Lower lobe of right lung (tissue), 2 donors: ENCODE data around the gene MDGA2. TPM values are rescaled to one million over a fixed set of nuclear protein-coding genes. Genes with fewer than 3 reads are reported as not detected.

ENCODE experiments used
- ATAC-seq, 2 donors: fragments of 200-7000 bp; cut with Tn5 transposase; one replicate each; pipeline ENCODE4 v1.9.1; 2020 to 2022; ENCODE audit warnings: mild to moderate bottlenecking in 2 of 2, moderate library complexity in 2 of 2
- DNase-seq: peaks from one replicate; pipeline ENCODE4 v3.0.0-alpha.2; 2020
- H3K27ac ChIP-seq: fragments of 200-600 bp; one replicate; pipeline ENCODE4 v1.8.0; 2022
- H3K27me3 ChIP-seq: fragments of 200-600 bp; one replicate; pipeline ENCODE4 v1.8.0; 2022; ENCODE audit warnings: low read depth
- H3K36me3 ChIP-seq: fragments of 200-600 bp; one replicate; pipeline ENCODE4 v1.8.0; 2022; ENCODE audit warnings: mild to moderate bottlenecking
- H3K4me1 ChIP-seq: fragments of 200-600 bp; one replicate; pipeline ENCODE4 v1.8.0; 2022
- H3K4me3 ChIP-seq: fragments of 200-600 bp; one replicate; pipeline ENCODE4 v1.8.0; 2022; ENCODE audit warnings: mild to moderate bottlenecking
- H3K9me3 ChIP-seq: fragments of 200-600 bp; one replicate; pipeline ENCODE4 v1.8.0; 2022
- CTCF ChIP-seq: fragments of 200-600 bp; IDR thresholded peaks from one replicate; pipeline ENCODE4 v1.8.0; 2022; ENCODE audit warnings: antibody characterized with exemption, mild to moderate bottlenecking
- intact Hi-C: fragments of 100-400 bp; cut with DNase I; formaldehyde crosslinking; loops from one replicate; pipeline ENCODE4 v1.11.0; 2022
- total RNA-seq: library from RNA; stranded (reverse); fragmentation: NEBNext Ultra II Directional; extraction: Animal tissue kit (Norgen Biotek cat#: 25700); gene quantifications from one replicate; pipeline ENCODE4 v1.2.1, GENCODE V29; 2021
- donor health status: DM: no; HTN: yes; CAD: no; lungs with severe emphysema.

MDGA2 gene
- total RNA-seq, 1 donor from 2014 or later = 0.24 TPM

GRCh38 chr14:47619392-47619791 lies 56.0 kb downstream of the MDGA2 start:
- ATAC-seq = no peak
- Histone ChIP-seq H3K4me1 (no peaks in the 10 kb centered on the region), H3K27me3 (no peaks in the 10 kb centered on the region), H3K4me3 (no peak overlapping the region), H3K9me3 (no peaks in the 10 kb centered on the region), H3K27ac (no peak overlapping the region), H3K36me3 (no peaks in the 10 kb centered on the region)
- intact Hi-C loops = no loop called here
- no peak for DNase-seq
- no peak for TF ChIP-seq CTCF

- no peaks in the 10 kb centered on the region for H3K27me3 ChIP-seq
- intact Hi-C loops = no loop called here
- no peaks in the 10 kb centered on the region for H3K4me1 ChIP-seq
- DNase-seq = no peak
- no peak overlapping the region for H3K4me3 ChIP-seq
- H3K36me3 ChIP-seq = no peaks in the 10 kb centered on the region
- H3K9me3 ChIP-seq = no peaks in the 10 kb centered on the region
- no peak overlapping the region for H3K27ac ChIP-seq
- no peak for TF ChIP-seq CTCF
- ATAC-seq = no peak
These were observed 68.8 kb downstream of the MDGA2 start for GRCh38 chr14:47606566-47606965.

- H3K4me3 ChIP-seq = no peak overlapping the region
- no peak for TF ChIP-seq CTCF
- H3K27me3 ChIP-seq = no peaks in the 10 kb centered on the region
- ATAC-seq = no peak
- H3K36me3 ChIP-seq = no peaks in the 10 kb centered on the region
- no peaks in the 10 kb centered on the region for H3K4me1 ChIP-seq
- H3K9me3 ChIP-seq = no peaks in the 10 kb centered on the region
- no peak overlapping the region for H3K27ac ChIP-seq
- intact Hi-C loops = no loop called here
- no peak for DNase-seq
These were observed 78.5 kb downstream of the MDGA2 start for GRCh38 chr14:47596860-47597259.

GRCh38 chr14:47596232-47596631 lies 79.2 kb downstream of the MDGA2 start:
- Histone ChIP-seq H3K27me3 (no peaks in the 10 kb centered on the region), H3K4me1 (no peaks in the 10 kb centered on the region), H3K27ac (no peak overlapping the region), H3K9me3 (no peaks in the 10 kb centered on the region), H3K36me3 (no peaks in the 10 kb centered on the region), H3K4me3 (no peak overlapping the region)
- no peak for TF ChIP-seq CTCF
- DNase-seq = no peak
- ATAC-seq = no peak
- intact Hi-C loops = no loop called here

- Histone ChIP-seq H3K27ac (no peak overlapping the region), H3K36me3 (no peaks in the 10 kb centered on the region), H3K4me3 (no peak overlapping the region), H3K9me3 (no peaks in the 10 kb centered on the region), H3K27me3 (no peaks in the 10 kb centered on the region), H3K4me1 (no peaks in the 10 kb centered on the region)
- DNase-seq (no peak), ATAC-seq (no peak)
- no peak for TF ChIP-seq CTCF
- intact Hi-C loops = no loop called here
These were observed 79.9 kb downstream of the MDGA2 start for GRCh38 chr14:47595552-47595951.
